ENCODE results near the gene RPS2.

The RPS2 gene

DNA sequence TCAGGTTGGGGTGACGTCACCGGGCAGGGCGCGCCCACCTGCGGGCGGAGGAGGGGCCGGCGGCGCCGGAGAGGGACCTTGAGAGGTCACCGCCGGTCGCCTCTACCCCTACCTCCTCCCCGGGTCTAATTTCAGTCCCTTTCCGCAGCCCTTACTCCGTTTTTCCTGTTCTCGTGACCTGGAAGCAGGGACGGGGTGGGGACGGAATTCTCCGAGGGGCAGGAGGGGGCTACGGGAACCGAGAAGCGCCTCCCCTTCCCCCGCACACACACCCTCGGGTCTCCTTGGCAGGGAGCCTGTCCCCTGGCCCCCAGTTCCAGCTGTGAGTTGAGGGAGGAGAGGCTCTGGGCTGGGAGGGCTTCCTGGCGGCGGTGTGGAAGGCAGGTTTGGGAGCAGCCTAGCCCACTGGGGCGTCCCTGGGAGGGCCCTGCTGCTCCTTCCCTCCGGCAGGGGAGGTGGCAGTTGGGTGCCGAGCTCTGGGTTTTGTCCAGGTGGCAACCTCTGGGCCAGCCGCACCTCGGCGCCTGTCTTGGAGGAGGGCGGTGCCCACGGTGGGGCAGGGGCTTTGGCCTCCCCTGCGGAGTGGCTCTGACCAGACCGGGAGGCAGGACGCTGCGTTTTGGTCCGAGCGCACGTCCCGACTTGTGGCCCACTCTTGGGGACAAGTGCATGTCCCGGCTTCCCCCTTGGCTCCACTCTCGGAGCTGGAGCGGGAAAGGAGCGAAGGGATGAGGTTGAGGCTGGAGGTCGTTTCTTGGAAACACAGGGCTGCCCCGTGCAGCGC, 25.9 kb upstream of the RPS2 start:
- H3K9me3 Mint-ChIP-seq: no peaks in the 10 kb centered on the region
- H3K4me1 Mint-ChIP-seq (ENCODE audit: low read depth): peaks cover 24% of the 10 kb centered on the region
- H3K27ac Mint-ChIP-seq: peak overlapping the region; percentile 78
- peaks cover 17% of the 10 kb centered on the region for H3K27me3 Mint-ChIP-seq
- peaks cover 11% of the 10 kb centered on the region for H3K36me3 Mint-ChIP-seq (ENCODE audit: low read depth)
- H3K4me3 Mint-ChIP-seq: peak overlapping the region; percentile 66

DNA sequence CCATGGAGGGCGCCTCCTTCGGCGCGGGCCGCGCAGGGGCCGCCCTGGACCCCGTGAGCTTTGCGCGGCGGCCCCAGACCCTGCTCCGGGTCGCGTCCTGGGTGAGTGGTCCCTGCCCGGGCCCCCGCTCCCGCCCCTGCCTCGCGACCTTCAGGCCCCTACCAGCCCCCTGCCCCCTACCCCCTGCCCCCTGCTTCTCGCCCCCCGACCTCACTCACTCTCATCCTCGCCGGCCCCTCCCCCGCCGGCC, 25.4 kb upstream of the RPS2 start:
- no peak overlapping the region for H3K4me3 Mint-ChIP-seq
- H3K9me3 Mint-ChIP-seq: no peaks in the 10 kb centered on the region
- peaks cover 17% of the 10 kb centered on the region for H3K27me3 Mint-ChIP-seq

DNA sequence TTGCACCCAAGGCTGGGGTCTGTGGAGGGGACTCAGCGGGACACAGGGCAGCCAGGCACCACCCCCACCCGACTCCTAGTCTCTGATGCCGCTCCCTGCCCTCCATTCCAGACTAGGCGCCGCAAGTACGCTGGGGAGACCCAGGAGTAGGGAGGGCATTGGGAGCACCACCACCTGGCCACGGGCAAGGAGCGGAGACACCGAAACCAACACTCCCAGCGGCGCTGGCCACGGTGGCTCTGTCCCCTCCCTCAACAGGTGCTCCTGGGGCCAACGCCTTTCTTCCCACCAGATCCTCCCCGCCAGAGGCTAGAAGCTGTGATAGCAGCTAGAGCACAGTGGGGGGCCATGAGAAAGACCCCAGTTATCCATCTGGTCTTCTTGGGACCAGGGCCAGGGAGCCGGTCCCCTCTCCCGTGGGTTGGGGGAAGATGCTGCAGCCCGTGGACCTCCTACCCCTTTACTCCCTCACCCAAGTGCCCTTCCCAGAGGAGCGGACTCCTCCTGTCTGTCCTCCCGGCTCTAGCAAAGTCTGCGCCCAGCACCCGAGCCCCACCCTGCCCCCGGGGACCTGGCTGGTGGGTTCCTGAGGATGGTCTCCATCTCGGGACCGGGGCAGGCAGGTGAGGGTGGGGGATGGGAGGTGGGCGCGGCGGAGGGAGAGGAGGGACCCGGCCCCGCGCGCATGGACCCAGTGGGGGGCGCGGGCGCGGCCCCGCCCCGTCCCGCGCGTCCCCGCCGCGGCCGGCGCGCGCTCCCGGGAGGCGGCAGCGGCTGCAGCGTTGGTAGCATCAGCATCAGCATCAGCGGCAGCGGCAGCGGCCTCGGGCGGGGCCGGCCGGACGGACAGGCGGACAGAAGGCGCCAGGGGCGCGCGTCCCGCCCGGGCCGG, 24.8 kb upstream of the RPS2 start, which contains the start of gene SYNGR3:
Gene SYNGR3, plus strand, starts transcription at position 762 of the 892 bp plus-strand sequence. CDS start 133 bp downstream, outside the sequence.
- Mint-ChIP-seq H3K36me3 (ENCODE audit: low read depth) (peaks cover 7% of the 10 kb centered on the region), H3K9me3 (no peaks in the 10 kb centered on the region), H3K27me3 (peaks cover 17% of the 10 kb centered on the region), H3K4me3 (peak within 1 kb of the TSS; percentile 66), H3K27ac (no peak within 1 kb of the TSS), H3K4me1 (ENCODE audit: low read depth) (peaks cover 29% of the 10 kb centered on the region)

More for the DNA sequence above, 25.4 kb upstream of the RPS2 start:
- Mint-ChIP-seq H3K4me1 (ENCODE audit: low read depth) (peaks cover 29% of the 10 kb centered on the region), H3K36me3 (ENCODE audit: low read depth) (peaks cover 7% of the 10 kb centered on the region), H3K27ac (no peak overlapping the region)

DNA sequence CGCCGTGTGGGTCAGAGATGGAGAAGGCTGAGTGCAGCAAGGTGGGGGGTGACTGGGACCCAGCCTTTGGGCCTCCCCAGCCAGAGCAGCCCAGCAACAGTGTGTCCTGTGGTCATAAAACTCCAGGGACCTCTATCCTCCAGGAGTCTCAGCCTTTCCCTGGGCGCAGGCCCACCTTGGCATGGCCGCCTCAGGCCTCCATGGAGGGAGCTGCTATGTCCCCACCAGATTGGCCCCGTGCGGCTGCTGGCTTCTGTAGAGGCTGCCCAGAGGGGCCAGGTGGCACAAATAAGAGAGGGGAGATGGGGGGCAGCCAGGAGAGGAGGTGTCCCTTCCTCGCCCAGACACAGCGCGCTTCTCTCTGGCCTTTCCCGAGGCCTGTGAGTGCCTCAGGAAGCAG, 22.6 kb upstream of the RPS2 start:
- Mint-ChIP-seq H3K27me3 (peaks cover 28% of the 10 kb centered on the region), H3K27ac (no peak overlapping the region), H3K36me3 (ENCODE audit: low read depth) (peaks cover 7% of the 10 kb centered on the region), H3K4me1 (ENCODE audit: low read depth) (peaks cover 26% of the 10 kb centered on the region), H3K4me3 (no peak overlapping the region), H3K9me3 (no peaks in the 10 kb centered on the region)

DNA sequence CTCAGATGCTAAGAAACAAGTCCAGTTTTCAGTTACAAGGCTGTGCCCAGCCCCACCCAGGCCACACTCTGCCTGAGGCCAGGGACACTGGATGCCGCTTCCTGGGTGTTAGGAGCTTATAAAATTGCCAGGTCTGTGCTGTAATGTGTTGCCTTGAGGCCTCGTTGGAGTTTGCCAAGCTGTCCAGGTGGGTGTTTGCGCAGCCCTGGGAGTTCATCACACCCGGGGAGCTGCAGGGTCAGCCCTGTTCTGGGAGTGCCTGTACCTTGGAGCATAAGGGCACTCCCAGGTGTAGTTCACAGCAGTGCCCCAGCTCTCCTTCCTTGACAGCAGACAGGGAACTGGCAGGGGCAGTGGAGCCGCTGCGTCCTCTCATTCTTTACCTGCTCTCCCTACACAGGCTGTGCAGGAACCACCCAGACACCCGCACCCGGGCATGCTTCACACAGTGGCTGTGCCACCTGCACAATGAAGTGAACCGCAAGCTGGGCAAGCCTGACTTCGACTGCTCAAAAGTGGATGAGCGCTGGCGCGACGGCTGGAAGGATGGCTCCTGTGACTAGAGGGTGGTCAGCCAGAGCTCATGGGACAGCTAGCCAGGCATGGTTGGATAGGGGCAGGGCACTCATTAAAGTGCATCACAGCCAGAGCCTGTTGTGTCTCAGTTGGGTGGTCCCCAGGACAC, 21.0 kb upstream of the RPS2 start:
- Mint-ChIP-seq H3K27ac (no peak overlapping the region), H3K9me3 (no peaks in the 10 kb centered on the region), H3K4me3 (peak overlapping the region; percentile 86), H3K36me3 (ENCODE audit: low read depth) (peaks cover 7% of the 10 kb centered on the region), H3K4me1 (ENCODE audit: low read depth) (peaks cover 21% of the 10 kb centered on the region), H3K27me3 (peaks cover 37% of the 10 kb centered on the region)

DNA sequence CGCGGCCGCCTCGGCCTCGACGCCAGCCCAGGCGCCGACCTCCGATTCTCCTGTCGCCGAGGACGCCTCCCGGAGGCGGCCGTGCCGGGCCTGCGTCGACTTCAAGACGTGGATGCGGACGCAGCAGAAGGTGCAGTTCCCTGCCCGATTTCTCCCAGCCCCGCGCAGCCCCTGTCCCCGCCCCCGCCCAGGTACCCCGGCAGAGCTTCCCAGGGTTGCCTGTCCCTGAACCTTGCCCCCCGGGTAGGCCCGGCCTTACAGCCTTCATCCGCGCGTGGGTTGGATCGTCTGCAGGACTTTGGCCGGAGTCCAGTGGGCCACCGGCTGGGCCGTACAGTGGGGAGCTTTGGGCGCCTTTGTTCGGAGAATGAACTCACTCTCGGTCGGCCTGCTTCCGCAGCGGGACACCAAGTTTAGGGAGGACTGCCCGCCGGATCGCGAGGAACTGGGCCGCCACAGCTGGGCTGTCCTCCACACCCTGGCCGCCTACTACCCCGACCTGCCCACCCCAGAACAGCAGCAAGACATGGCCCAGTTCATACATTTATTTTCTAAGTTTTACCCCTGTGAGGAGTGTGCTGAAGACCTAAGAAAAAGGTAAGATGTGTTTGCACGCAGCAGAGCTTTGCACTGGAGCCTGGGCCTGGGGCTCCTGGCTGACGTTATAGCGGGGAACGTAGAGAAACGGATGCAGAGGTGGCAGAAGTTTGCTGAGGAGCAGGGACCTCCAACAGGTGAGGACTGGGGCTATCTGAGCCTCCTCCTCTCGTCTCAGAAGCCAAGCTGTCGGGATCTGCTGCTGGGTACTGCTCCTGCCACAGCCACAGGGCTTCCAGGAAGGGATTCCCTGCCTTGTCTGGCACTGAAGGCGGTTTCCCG, 20.0 kb upstream of the RPS2 start:
- peaks cover 7% of the 10 kb centered on the region for H3K36me3 Mint-ChIP-seq (ENCODE audit: low read depth)

DNA sequence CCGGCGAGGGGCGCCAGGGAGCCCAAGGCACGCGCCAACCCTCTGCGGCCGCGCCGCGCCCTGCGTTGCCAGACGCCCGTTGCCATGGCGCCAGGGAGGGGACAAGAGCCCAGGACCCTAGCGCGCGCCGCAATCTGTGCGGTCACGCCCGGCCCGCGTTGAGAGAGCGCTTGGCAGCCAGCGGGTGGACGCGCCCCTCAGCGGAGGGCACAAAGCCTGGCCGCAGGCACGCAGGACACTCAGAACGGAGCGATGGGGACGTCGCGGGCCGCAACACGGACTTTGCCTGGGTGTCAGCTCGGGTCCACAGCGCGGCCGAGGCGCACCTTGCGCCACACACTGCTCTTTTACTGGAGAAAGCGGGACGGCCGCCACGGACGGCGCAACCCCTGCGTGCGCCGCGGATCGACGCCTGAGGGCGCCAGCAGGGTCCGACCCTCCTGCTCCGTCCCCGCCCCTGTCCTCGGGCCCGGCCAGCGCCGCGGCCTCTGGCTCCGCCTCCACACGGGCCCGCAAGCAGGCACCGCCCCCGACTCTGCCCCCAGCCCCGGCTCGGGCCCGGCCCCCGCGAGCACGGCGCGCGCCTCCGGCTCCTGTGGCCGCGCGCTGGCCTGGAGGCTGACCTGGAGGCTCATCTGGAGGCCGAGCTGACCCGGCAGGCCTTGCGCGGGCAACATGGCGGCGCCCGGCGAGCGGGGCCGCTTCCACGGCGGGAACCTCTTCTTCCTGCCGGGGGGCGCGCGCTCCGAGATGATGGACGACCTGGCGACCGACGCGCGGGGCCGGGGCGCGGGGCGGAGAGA, 19.1 kb upstream of the RPS2 start, which contains the start of gene GFER:
Gene GFER, plus strand, starts transcription at position 650 of the 803 bp plus-strand sequence. Its CDS starts 26 bp downstream, at position 676.
- Mint-ChIP-seq H3K27ac (peak within 1 kb of the TSS; percentile 72), H3K4me3 (peak within 1 kb of the TSS; percentile 86), H3K36me3 (ENCODE audit: low read depth) (peaks cover 7% of the 10 kb centered on the region), H3K4me1 (ENCODE audit: low read depth) (peaks cover 21% of the 10 kb centered on the region), H3K9me3 (no peaks in the 10 kb centered on the region), H3K27me3 (peaks cover 32% of the 10 kb centered on the region)

More for the DNA sequence above, 20.0 kb upstream of the RPS2 start:
- Mint-ChIP-seq H3K9me3 (no peaks in the 10 kb centered on the region), H3K4me3 (peak overlapping the region; percentile 86), H3K27ac (peak overlapping the region; percentile 72), H3K4me1 (ENCODE audit: low read depth) (peaks cover 18% of the 10 kb centered on the region), H3K27me3 (peaks cover 39% of the 10 kb centered on the region)

DNA sequence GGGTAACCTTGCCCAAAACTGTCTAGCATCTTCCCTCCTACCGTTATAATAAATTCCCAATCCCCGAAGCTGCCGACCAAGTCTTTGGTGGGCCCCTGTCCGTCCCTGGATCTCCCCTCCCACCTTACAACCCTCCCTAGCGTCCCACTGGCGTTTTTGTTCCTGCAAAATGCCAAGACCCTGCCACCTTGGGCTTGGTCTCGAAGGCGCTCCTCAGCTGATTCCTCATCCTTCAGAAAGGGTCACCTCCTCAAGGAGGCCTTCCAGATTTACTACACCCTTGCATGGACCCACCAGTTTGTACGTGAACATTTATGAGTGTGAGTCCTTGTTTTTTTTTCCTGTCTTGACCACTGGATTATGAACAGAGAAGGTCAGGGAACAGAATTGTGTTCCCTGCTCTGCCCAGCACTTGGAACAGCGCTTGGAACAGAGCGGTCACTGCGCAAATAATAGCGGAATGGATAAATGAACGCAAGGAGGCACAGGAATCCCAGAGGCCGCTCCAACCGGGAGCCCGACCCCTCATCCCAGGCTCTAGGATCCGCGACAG, 18.4 kb upstream of the RPS2 start:
- Mint-ChIP-seq H3K36me3 (ENCODE audit: low read depth) (peaks cover 7% of the 10 kb centered on the region), H3K4me1 (ENCODE audit: low read depth) (peaks cover 21% of the 10 kb centered on the region), H3K27me3 (peaks cover 28% of the 10 kb centered on the region), H3K9me3 (no peaks in the 10 kb centered on the region), H3K27ac (no peak overlapping the region), H3K4me3 (peak overlapping the region; percentile 73)

DNA sequence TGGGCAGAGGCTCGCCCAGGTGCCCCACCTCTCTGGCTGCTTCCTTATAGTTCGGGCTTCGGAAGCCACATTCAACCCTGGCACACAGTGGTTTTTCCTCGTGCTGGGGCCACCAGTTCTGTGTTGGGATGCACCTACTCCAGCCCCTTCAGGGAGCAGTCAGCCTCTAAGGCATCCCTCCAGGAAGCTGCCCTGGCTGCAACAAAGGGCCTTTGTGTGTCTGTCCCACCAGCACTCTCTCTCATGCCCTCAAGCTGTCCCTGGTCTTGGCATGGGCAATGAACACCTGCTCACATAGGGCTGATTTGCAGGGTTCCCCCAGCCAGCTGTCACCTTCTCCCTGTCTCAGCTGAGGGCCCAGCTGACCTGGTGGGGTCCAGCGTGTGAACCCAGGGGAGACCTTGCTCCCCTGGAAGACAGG, 17.4 kb upstream of the RPS2 start:
- no peak overlapping the region for H3K27ac Mint-ChIP-seq
- H3K9me3 Mint-ChIP-seq: no peaks in the 10 kb centered on the region
- no peak overlapping the region for H3K4me3 Mint-ChIP-seq
- H3K4me1 Mint-ChIP-seq (ENCODE audit: low read depth): peaks cover 21% of the 10 kb centered on the region
- H3K27me3 Mint-ChIP-seq: peaks cover 25% of the 10 kb centered on the region
- peaks cover 12% of the 10 kb centered on the region for H3K36me3 Mint-ChIP-seq (ENCODE audit: low read depth)

DNA sequence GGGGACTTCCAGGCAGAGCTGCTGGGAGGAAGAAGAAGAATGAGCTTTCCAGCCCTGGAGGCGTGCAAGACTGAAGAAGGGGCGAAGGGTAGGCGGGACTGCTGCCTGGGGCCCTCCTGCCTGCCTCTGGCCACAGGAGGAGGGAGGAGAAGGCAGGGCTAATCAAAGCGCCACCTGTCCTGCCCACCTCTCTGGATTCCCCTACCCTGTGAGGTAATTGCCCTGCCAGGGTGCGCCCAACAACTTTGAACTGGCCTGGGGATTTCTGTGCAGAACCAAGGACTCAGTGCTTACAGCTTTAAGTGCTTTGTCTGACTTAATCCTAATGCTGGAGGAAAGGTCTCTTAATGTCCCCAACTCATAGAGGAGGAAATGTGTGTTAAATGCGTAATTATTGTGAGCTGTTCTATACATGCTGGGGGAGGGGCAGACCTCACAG, 16.8 kb upstream of the RPS2 start, which contains the start of gene NOXO1:
Gene NOXO1, minus strand, starts transcription at position 72 of the 439 bp plus-strand sequence. CDS start 290 bp downstream, outside the sequence.
- peak within 1 kb of the TSS; percentile 28 for H3K4me3 Mint-ChIP-seq
- H3K27me3 Mint-ChIP-seq: peaks cover 25% of the 10 kb centered on the region
- peaks cover 21% of the 10 kb centered on the region for H3K4me1 Mint-ChIP-seq (ENCODE audit: low read depth)
- H3K9me3 Mint-ChIP-seq: no peaks in the 10 kb centered on the region
- peaks cover 8% of the 10 kb centered on the region for H3K36me3 Mint-ChIP-seq (ENCODE audit: low read depth)
- peak within 1 kb of the TSS; percentile 11 for H3K27ac Mint-ChIP-seq

DNA sequence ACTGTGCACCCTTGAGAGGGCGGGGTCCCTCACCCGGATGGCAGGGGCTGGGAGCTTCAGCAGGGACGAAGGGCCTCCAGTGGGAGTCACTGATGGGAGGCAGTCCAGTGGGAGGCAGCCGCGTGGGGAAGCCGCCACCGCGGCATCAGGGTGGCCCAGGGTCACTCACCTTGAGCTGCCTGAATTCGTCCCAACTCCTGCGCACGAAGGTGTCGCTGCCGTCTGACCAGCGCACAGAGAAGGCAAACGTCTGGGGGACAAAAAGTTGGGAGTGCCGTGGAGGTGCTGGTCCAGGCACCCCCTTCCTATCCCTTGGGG, 16.1 kb upstream of the RPS2 start:
- Mint-ChIP-seq H3K4me3 (no peak overlapping the region), H3K27me3 (peaks cover 25% of the 10 kb centered on the region), H3K36me3 (ENCODE audit: low read depth) (peaks cover 11% of the 10 kb centered on the region), H3K9me3 (no peaks in the 10 kb centered on the region), H3K4me1 (ENCODE audit: low read depth) (peaks cover 21% of the 10 kb centered on the region), H3K27ac (no peak overlapping the region)

DNA sequence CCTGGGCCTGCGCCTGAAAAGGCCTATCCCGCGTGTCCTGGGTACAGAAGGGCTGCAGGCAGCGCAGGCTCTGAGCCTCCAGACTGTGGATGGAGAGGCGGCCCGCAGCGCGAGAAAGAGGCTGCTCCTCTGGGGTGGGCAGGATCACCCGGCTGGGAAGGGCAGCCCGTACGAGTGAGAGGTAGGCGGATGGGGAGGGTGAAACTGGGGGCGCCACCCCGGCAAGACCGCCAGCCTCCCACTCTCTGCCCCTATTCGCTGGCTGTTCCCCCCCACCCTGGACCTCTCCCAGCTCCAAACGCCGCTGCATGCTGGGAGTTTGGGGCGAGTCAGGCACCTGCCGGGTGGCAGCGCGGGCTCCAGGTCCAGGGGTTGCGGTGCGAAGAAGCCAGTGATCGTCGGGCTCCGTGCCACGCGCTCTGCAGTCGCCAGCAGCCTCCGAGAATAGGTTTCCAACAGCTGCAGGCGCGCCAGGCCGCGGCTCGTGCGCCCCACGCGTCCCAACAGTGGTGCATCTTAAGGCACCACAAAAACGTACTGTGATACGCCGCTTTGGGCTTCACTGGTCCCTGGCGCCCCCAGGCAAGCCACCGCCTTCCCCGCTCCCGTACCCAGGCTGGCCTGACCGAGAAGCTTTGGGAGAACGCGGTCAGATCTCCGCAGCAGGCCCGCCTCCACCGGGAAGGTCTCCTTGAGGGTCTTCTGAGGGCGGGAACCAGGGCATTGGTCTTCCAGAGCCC, 15.6 kb upstream of the RPS2 start:
- no peak overlapping the region for H3K27ac Mint-ChIP-seq
- H3K4me1 Mint-ChIP-seq (ENCODE audit: low read depth): peaks cover 16% of the 10 kb centered on the region
- H3K4me3 Mint-ChIP-seq: no peak overlapping the region
- peaks cover 13% of the 10 kb centered on the region for H3K36me3 Mint-ChIP-seq (ENCODE audit: low read depth)
- H3K9me3 Mint-ChIP-seq: no peaks in the 10 kb centered on the region
- peaks cover 25% of the 10 kb centered on the region for H3K27me3 Mint-ChIP-seq
